ENCODE data around the gene CAMKK1.

DNA sequence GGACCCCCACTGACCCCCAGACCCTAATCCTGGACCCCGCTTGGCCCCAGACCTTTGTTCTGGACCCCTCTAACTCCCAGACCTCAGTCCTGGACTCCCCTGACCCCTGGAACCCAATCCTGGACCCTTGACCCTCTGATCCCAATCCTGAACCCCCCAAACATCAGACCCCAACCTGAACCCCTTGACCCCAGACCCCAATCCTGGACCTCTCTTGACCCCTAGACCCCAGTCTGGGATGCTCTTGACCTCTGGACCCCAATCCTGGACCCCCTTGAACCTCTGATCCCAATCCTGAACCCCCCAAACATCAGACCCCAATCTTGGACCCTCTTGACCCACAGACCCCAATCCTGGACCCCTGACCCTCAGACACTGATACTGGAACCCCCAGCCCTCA, 36.9 kb upstream of the CAMKK1 start:
- TF ChIP-seq, protein P1, sequence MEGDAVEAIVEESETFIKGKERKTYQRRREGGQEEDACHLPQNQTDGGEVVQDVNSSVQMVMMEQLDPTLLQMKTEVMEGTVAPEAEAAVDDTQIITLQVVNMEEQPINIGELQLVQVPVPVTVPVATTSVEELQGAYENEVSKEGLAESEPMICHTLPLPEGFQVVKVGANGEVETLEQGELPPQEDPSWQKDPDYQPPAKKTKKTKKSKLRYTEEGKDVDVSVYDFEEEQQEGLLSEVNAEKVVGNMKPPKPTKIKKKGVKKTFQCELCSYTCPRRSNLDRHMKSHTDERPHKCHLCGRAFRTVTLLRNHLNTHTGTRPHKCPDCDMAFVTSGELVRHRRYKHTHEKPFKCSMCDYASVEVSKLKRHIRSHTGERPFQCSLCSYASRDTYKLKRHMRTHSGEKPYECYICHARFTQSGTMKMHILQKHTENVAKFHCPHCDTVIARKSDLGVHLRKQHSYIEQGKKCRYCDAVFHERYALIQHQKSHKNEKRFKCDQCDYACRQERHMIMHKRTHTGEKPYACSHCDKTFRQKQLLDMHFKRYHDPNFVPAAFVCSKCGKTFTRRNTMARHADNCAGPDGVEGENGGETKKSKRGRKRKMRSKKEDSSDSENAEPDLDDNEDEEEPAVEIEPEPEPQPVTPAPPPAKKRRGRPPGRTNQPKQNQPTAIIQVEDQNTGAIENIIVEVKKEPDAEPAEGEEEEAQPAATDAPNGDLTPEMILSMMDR (IDR thresholded peaks at IDR 0.05 in 4 of 5, conservative IDR thresholded peaks at IDR 0.05 in 1 of 5): no peak
- TF ChIP-seq POLR2A (IDR thresholded peaks at IDR 0.05): no peak

Data from gastrocnemius medialis (tissue), 4 donors.